AG20443 (cell line): ENCODE measurements around the gene PPP1R13L.
A peak's percentile ranks its signal among the peaks of the same experiment; 100 is the strongest.

Experiments
- DNase-seq: peaks from one replicate; pipeline ENCODE4 v3.0.0; 2012; ENCODE audit warnings: low spot score, mixed read lengths

Gene PPP1R13L

DNA sequence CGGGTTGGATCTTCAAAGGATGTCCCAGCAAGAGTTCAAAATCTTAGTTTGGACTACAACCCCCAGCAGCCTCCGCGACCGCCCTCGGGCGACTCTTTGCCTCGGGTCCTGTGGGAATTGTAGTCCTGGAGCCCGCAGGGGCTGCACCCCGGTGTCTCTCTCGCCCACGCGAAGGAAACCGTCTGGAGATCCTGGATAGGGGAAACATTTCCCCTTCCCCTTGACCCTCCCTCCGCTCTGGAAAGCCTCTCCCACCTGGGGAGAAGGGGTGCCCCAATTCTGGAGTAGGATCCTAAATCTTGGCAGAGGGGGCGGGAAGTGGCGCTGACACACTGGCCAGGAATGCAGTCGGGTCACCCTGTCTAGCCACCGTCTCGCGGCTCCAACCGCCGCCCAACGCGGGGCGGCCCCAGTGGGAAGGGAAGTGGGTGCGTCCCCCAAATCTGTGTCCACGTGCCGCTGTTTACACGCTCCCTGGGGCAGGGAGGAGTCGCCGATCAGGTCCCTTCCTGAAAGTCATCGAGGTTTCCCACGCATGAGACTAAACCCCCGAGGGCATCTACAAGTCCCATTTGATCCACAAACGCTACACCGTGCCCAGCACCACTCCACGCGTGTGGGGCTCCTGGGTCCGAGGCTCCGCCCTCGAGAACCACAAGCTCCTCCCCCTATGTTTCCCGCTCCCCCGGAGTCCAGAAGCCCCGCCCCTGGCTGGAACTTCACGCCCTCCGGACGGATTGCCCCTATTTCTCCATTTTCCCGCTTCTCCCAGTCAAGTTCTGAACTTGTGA is 761 bp upstream of the PPP1R13L start:
- peak; percentile 93 for DNase-seq

DNA sequence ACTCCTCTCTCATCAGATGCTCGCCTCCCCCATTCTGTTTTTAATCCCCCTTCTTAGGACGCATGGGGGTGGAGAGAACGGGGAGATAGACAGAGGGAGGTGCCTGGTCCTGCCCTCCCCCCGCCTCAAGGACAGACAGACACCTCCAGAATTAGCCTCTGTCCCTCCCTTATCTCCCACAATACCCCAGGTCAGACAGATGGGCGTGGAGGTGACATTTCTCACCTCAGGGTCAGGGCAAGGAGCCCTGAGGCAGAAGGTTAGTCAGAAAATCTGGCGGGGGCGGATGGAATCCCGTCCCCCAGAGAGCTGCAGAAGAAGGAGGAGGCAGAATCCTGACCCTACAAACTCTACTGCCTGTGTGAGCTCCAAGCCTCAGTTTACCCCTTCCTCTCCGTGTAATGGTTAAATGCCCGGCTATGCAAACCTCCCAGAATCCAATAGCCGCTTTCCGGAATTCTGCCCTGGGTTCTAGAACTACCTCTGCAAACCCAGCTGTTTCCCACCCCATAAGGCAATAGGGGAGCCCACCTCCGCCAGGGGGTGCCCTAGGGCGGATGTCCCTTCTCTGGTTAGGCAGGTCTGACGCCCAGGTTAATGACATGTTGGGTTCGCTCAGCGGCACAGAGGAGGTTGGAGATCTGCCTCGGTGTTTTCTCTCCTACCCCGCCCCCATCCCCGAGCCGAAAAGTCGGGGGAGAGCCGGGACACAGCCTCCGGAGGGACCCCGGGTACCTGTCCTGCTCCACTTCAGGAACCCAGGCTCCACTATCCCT is 900 bp downstream of the PPP1R13L start:
- peak; percentile 48 for DNase-seq

DNA sequence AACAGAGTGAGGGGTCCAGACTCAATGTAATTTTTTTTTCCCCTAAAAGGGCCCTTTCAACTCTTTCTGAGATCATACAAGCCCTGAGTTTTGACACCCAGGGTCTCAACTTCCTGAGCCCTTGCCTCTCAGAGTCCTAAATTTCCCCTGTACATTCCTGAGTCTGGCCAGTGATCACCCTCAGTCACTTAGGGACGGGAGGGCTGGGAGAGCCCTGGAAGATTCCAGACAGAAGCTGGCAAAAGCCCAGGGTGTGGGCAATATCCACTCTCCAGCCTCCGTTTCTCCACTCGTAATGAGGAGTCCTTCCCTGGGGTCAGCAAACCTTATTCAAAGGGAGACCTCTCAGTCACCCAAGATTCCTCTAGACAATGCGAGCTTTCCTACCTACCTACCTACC is 1.6 kb downstream of the PPP1R13L start:
- DNase-seq = peak; percentile 10

DNA sequence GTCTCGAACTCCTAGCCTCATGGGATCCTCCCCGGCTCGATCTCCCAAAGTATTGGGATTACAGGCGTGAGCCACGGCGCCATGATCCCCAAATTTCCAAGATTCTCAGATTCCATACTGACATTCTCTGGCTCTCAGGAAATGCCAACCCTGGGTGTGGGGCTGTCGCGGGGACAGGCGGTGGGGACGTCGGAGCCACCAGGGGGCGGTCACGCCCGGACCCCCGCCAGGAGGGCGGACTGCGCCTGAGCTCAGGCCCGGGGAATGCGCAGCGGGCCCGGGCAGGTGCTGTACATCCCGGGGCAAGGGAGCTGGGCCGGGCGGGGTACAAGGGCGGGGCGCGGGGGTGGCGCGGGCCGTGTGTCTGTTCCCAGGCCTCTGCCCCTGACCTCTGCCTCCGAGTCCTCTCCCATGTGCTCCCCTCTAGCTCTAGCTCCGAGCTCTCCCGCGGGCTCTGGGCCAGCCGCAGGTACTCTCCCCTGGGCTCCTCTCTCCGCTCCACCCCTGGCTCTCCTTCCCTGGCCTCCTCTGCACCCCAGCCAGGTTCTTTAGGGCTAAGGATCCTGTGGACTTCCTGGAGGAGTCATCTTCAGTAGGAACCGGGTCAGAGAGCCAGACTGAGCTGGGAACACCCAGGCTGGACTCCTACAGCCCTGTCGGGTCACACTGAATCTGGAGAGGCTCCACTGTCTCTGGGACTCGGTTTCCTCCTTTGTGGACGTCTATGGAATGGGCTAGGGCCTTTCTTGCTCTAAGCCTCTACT is 2.4 kb downstream of the PPP1R13L start:
- DNase-seq = peak; percentile 73

DNA sequence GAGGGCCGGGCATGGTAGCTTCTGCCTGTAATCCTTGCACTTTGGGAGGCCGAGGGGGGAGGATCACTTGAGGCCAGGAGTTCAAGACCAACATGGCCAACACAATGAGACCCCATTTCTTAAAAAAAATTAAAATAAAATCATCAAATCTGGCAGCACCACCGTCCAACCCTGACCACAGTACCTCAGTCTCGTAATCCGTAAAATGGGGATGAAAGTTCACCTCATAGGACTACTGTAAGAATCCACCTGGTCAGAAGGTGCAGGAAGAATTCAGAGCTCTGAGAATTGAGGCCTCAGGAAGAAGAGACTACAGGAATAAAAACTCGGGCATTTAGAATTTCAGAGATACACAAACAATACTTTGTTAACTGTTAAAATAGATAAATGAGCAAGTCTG is 3.1 kb downstream of the PPP1R13L start:
- no peak for DNase-seq

DNA sequence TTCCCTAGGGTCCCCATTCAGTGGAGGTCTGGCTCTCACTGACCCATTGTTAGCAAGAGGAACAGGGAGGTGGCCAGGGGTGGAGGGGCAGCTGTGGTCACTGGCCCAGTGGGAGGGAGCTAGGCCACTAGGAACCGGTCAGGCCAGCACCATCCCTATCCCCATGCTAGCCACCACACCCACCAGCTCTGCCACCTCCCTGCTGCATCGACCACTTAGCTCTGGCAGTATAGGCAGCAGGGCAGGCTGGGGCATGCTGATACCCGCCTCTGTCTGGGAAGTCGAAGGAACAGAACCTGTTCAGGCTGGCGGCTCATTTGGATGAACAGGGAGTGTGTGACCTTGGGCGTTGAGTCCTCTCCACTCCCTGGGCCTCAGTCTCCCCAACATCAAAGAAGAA is 4.7 kb downstream of the PPP1R13L start:
- DNase-seq = no peak

DNA sequence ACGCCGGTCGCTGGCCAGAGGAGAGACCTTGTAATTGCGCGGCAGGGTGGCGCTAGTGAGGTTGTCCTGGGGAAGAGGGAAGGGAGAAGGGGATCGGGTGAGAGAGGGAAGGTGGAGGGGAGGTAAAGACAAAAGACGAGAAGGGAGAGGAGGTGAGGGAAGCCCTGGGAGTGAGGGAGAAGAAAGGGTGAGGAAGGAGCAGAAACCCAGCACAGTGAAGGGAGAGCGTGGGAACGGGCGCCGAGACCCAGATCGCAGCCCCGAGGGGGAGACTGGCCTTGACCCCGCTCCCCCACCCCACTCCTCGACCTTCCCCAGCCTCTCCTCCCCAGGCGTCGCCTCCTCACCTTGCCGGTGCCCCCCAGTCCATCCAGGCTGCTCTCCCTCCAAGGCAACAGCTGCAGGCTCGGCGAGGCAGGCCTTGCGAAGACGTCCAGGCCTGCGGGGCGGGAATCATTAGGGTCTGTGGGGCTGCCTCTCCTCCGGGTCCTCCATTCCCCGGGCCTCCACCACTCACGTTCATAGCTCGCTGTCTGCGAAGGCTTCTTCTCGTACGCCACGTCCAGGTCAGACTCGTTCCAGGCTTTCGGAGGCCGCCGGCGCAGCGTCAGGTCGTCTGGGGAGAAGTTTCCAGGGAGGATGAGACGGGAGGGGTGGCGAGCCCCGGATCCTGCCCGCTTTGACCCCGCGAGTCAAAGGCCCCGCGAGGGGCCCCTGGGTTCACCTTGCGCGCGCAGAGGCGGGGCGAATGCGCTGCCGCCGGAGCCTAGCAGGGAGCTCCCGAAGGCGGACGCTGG is 8.8 kb downstream of the PPP1R13L start:
- DNase-seq = peak; percentile 2

DNA sequence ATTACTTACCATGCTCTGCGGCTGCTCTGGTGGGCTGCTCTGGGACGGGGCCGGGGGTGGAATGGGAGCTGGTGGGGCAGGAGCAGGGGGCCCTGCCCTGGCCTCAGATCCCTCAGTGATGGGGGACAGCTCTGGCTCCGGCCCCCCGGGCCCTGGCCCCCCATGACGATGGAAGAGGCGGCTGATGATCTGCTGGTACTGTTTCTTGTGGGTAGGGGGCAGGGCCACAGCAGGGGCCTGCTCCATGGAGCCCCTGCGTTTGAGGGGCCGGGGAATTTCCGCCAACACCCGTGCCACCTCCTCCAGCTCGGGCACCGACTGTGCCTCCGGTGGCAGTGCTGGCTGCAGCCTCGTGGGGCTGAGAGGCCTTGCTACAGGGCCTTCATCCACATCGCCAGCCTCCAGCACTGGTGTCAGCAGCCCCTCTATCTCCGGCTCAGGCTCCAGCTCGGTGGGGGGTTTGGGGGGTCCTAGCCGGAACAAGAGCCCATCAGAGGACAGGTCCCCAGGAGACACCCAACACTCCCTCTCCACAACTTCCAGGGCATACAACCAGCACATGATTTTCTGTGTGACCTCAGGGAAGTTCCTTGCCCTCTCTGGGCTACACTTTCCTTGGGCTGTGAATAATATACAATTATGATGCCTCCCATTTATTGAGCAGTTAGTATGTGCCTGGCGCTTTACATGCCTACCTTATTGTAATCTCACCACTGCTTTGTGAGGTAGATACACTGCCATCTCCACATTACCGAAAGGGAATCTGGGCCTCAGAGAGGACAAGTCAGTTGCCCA is 12.8 kb downstream of the PPP1R13L start:
- peak; percentile 2 for DNase-seq

DNA sequence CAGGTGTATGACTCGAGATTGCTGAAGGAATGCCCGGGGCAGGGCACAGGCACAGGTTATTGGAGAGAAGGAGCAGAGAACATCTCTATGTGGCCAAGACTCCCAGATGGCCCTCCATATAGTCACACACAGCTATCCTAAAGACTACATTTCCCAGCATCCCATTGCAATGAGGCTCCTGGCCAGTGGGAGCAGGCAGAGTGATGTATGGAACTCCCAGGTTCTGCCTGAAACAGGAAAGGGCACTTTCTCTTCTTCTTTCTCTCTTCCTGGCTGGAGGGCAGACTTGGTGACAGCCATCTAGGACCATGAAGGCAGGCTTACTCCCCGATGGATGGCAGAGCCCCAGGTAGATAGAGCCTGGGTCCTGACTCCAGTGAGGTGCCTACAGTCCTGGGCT is 13.5 kb downstream of the PPP1R13L start:
- peak; percentile 5 for DNase-seq

DNA sequence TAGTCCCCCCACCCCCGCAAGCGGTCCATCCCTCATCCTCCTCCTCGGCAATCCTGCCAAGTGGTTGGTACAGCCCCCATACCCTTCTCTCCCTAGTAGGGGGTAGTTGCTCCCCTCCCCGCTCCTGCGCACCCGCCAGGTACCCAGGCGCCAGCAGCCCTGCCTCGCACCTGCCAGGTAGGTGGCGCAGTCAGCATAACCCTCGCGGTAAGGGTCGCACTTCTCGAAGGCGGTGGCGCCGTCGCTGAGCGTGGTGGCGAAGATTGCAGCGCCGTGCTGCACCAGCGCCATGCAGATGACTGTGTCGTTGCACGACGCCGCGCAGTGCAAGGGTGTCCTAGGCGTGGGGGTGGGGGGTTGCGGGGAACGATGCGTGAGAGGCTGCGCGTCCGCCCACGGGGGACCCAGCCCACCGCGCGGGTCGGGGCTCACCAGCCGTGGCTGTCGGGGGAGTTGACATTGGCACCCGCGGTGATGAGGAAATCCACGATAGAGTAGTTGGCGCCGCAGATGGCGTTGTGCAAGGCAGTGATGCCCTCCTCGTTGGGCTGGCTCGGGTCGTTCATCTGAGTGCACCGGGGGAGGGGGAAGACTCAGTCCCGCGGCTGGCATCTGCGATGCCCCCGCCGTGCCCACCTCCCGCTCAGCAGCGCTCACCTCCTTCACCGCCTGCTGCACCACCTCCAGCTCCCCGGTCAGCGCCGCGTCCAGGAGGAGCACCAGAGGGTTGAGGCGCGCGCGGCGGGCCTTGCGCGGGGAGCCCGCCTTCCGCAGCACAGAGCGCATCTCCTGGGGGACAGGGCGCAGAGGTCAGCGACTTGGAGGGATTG is 19.3 kb downstream of the PPP1R13L start:
- DNase-seq = peak; percentile 28

DNA sequence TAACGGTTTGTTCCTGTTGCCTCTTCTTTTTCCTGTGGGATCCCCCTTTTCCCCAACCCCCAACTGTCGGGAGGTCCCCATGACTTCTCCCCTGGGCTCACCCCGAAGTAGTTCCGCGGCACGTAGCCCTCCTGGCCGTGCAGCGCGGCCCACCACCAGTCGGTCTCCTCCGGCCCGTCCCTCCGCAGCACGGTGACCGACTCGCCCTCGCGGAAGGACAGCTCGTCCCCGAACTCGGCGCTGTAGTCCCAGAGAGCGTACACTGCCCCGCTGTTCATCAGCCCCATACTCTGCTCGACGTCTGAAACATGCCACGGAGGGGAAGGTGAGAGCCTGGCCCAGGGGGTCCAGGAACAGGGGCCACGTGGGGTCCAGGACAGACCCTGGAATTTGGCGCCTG is 22.4 kb downstream of the PPP1R13L start:
- no peak for DNase-seq

DNA sequence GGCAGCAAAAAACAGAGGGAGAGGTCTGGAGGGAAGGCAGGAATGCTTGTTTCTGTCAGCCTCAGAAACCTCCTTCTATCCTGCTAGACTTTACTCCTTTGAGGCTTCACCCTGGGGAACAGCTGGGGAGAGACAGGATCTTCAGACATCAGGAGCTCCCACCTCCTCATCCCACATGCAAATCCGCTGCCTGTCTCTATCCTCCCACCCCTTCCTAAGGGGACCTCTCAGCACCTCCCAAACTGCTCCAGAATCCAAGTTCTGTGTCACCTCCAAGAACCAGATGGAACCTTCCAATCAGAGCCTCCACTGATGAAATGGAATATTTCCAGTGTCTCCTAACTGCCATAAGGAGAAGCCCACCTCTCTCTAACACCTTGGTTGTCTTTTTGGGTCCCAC is 24.8 kb downstream of the PPP1R13L start:
- DNase-seq = no peak

DNA sequence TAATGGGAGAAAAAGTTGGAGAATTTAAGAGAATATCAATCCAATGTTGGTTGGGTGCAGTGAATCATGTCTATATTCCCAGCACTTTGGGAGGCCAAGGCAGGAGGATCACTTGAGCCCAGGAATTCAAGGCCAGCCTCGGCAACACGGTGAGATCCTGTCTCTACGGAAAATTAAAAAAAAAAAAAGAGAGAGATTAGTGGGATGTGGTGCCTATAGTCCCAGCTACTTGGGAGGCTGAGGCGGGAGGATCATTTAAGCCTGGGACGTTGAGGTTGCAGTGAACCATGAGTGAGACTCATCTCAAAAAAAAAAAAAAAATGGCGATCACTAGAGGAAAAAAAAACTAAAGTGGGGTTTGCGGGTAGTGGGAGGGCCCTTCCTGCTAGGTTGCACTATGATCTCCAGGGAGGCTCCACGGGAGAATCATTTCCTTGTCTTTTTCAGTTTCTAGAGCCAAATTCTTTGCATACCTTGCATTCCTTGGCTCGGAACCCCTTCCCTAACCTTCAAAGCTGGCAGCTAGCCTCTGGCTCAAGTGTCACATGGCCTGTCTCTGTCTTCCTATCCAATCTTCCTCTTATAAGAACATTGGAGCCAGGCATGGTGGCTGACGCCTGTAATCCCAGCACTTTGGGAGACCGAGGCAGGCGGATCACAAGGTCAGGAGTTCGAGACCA is 28.7 kb downstream of the PPP1R13L start:
- peak; percentile 89 for DNase-seq

DNA sequence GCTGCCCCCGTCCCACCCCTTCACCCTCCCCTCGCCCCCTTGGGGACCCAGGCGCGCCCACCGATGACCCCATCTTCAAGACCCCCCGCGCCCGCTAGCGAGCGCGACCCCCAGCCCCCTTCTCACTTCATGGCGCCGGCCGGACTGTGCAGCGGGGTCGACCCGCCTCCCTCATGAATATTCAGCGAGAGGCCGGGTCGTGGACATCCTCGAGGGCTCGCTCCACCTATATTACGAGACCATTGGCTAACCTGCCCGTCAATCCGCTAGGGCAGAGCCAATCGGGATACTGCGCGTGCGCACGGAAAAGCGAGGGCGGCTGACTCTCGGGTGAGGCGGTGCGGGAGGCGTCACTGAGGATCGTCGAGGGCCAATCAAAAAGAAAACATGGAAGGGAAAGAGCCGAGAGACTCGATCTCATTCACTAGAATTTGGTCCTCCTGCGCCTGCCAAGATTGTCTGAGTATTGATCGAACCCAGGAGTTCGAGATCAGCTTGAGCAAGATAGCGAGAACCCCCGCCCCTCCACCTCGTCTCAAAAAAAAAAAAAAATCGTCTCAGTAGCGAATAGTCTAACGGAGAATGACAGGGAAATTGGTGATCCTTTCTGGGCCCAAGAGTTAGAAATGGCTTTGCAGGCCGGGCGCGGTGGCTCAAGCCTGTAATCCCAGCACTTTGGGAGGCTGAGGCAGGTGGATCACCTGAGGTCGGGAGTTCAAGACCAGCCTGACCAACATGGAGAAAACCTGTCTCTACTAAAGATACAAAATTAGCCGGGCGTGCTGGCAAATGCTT is 34.3 kb downstream of the PPP1R13L start, which contains the start of gene ERCC2:
Gene ERCC2, minus strand, starts transcription at position 164 of the 795 bp plus-strand sequence. Its CDS starts 33 bp downstream, at position 131.
- DNase-seq = peak; percentile 100

DNA sequence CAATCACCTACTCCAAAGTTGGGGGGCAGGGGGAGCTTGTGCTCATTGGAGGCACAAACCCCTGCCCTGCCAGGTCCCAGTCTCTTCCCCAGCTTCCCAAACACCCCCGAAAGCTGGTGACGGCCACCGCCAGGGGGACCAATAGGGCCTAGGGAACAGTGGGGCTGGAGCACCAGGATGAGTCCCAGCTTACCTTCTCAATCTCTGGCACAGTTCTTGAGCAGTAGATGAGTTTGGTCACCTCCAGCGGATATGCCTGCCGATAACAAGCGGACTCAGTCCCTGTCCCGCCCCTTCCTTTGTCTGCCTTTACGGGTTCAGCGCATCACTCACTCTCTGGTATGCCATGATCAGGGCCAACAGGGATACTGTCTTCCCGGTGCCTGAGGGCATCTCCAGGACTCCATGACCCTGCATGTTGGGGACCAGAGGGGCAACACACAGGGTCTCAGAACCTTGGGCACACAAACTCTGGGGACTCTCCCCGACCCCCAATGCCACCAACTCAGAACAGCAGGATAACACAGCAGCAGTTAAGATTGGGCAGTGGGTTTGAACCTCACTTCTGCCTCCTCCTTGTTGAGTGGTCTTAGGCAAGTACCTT is 36.0 kb downstream of the PPP1R13L start:
- DNase-seq = peak; percentile 6

DNA sequence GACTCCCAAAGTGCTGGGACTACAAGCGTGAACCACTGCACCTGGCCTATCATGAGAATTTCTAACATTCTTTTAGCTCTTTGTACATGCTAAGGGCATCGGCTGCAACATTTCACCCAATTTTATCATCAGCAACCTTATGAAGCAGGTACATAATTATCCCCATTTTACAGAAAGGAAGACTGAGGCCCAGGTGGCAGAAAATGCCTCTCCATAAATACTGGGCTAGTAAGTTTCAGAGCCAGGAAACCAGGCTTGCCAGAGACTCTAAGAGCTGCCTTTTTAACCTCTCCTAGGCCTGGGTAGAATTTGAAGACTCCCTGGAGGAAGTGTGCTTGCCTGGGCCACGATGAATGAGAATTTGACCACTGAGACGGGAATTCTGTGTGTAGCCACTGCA is 36.7 kb downstream of the PPP1R13L start:
- DNase-seq = no peak

DNA sequence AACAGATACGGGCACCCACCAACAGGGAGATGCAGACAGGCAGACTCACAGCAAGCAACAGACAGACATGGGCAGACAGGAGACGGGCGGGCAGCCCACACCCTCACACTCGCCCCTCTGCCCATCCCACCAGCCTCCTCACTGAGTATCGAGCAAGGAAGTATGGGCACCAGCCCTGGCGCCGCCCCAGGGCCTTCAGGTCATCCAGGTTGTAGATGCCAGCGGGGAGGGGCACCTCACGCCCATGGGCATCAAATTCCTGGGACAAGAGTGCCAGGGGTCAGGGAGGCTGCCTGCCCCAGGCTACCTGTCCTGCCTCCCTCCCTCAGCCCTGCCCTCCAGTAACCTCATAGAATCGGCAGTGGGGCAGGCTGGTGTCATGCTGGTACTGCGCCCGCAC is 40.2 kb downstream of the PPP1R13L start:
- no peak for DNase-seq

DNA sequence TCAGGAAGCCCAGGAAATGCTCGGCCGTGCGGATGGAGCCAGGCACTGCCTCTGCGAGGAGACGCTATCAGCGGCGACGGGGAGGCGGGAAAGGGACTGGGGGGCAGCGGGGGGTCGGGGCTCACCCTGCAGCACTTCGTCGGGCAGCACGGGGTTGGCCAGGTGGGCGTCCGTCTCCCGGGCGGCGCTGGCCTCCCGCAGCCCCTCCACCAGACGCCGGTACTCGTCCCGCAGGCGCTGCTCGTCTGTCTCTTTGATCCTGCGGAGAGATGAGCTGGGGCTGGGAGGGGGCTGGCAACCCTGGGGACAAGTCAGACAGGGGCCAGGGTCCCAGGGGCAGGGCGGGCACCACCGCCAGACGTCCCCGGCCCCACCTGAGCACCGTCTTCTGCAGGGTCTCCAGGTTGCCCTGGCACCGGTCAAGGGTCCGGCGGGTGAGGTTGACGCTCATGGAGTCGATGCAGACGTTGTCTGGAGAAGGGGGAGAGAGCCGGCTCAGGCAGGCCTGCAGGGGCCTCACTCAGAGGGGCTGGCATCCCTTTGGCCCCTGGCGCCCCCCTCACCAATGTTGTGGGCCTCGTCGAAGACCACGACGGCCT is 40.9 kb downstream of the PPP1R13L start:
- DNase-seq = no peak
